Ecto neural progenitor cell (in vitro differentiated cells): ENCODE measurements around the gene FREY1.
A peak's percentile ranks its signal among the peaks of the same experiment; 100 is the strongest.
"Not testable (repeated sequence)": the region's sequence is repeated elsewhere in the genome, so short reads cannot be mapped to it uniquely, and the experiment has no call there.

Experiments used
- DNase-seq: peaks from one replicate; pipeline ENCODE4 v3.0.0-alpha.2; 2018; ENCODE audit warnings: low spot score

The FREY1 gene

GRCh38 chr11:45913942-45914635 is 7.0 kb upstream of the FREY1 start:
- DNase-seq, result no peak

- DNase-seq, result no peak
Observed at GRCh38 chr11:45913514-45913913, 6.4 kb upstream of the FREY1 start.

DNA sequence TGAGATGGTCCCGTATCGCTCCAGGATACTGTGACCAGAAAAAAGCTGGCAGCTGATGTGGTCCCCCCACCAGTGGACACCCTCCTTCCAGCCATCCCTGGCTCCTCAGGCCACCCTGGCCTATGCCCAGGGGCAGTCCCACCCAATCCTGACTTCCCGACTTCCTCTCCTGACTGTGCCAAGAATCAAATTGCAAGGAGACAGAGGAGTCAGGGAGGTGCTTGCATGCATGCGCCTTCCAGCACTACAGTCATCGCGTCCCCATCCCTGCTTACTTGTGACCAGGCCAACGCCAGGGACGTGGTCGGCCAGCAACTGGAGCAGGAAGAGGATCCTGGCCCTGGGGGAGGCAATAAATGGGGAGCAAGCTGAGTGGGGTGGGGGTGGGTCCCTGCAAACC is 3.6 kb upstream of the FREY1 start:
- DNase-seq, result no peak

- DNase-seq, result no peak
Observed at GRCh38 chr11:45909594-45910475, 2.8 kb upstream of the FREY1 start.

GRCh38 chr11:45907911-45908370 is 870 bp upstream of the FREY1 start:
- DNase-seq, result no peak

DNA sequence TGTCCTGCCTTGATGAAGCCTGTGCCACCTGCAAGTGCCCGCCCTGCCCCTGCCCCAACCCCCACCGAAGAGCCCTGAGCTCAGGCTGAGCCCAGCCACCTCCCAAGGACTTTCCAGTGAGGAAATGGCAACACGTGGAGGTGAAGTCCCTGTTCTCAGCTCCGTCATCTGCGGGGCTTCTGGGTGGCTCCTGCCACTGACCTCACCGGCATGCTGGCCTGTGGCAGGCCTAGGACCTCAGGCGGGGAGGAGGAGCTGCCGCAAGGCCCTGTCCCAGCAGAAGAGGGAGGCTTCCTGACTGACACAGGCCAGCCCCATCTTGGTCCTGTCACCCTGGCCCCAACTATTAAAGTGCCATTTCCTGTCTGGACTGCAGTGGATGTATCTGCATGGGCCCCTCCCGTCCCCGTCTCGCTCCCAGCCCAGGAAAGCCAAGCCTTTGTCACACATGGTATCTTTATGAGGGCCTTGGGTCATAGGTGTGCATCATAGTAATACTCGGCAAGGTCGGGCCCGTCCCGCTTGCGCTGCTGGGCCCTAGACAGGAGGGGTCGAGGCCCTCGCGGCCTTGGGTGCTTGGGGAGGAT is 882 bp downstream of the FREY1 start:
- no peak for DNase-seq

DNA sequence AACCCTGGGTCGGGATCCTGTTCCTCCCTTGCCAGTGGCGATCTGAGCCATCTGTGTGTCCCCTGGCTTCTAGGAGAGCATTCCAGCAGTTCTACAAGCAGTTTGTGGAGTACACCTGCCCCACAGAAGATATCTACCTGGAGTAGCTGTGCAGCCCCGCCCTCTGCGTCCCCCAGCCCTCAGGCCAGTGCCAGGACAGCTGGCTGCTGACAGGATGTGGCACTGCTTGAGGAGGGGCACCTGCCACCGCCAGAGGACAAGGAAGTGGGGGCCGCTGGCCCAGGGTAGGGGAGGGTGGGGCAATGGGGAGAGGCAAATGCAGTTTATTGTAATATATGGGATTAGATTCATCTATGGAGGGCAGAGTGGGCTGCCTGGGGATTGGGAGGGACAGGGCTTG is 1.5 kb downstream of the FREY1 start:
- not testable (repeated sequence) for DNase-seq

GRCh38 chr11:45905095-45905494 is 2.0 kb downstream of the FREY1 start:
- no peak for DNase-seq

DNA sequence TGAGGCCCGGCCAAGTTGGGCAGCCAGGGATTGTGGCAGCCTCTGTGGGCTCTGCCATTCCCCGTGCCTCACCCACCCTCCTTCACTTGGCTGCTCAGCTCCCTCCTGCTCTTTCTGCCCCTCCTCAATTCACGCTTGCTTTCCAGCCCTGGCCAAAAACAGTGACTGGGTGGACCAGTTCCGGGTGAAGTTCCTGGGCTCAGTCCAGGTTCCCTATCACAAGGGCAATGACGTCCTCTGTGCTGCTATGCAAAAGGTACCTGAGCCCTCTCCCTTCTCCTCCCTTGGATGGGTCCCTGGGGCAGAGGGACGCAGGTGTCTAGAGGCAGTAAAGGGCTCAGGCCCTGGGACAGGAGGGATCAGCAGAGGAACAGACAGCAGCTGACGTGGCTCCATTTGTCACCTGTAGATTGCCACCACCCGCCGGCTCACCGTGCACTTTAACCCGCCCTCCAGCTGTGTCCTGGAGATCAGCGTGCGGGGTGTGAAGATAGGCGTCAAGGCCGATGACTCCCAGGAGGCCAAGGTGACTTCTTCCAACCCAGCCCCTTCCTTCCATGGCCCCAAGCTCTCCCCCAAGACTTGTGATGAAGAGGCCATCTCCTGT is 2.7 kb downstream of the FREY1 start:
- no peak for DNase-seq

- no peak for DNase-seq
Observed at GRCh38 chr11:45902452-45903380, 4.4 kb downstream of the FREY1 start.

DNA sequence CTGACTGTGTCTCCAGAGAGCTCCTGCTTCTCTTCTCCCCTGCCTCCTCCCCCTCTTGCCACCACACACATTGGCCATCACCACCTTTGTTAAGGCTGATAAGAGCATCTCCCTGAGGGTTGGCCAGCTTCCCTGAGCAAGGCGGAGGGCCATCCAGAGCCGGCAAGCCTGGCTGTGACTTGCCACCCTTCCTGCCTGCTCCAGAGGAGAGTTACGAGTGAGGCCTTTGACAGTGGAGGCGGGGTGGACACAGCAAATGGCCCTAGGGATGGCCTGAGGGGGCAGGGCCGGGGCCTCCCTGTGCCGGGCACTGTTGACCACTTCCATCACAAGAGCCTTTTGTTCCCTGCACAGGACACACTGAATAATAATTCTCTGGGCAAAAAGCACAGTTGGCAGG is 5.4 kb downstream of the FREY1 start:
- DNase-seq, result no peak

- DNase-seq, result no peak
Observed at GRCh38 chr11:45900916-45901617, 6.0 kb downstream of the FREY1 start.

- peak; percentile 63 for DNase-seq
Observed at GRCh38 chr11:45900175-45900800, 6.8 kb downstream of the FREY1 start.

GRCh38 chr11:45899448-45900174 is 7.5 kb downstream of the FREY1 start:
- DNase-seq, result peak; percentile 96

DNA sequence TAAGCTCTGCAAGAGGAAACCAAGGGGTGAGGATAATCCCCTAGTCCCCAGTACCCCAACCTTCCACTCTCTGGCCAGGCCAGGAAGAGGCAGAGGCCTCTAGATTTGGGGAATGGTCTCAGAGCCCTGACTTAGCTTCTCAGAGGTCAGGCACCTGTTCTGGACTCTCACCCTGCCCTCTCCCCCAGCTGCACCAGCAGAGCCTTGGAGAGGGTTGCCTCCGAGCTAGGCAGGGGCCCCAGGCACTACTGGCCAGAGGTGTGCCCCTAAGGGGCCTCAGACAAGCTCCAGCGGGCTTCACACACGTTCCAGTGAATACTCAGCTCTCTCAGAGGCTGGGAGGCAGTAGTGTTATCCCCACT is 8.0 kb downstream of the FREY1 start:
- no peak for DNase-seq

DNA sequence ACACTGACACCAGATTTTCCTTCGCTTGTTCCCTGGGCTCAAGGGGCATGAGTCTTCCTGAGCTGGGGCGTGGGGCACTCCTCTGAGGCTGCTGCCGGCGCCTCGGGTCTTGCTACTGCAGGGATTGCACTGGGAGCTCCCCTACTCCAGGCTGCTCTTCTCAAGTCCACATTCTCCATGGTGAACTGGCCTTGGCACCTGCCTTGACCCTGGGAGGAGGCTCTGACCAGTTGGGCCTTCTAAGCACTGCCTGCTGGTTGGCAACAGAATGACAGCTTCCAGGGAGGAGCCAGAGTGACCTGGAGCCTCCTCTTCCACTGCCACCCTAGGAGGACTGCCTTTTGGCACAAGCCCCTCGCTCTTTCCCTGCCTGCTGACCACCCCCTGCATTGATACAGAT is 9.5 kb downstream of the FREY1 start:
- DNase-seq, result no peak

- DNase-seq, result peak; percentile 80
Observed at GRCh38 chr11:45896422-45896984, 10.6 kb downstream of the FREY1 start.

DNA sequence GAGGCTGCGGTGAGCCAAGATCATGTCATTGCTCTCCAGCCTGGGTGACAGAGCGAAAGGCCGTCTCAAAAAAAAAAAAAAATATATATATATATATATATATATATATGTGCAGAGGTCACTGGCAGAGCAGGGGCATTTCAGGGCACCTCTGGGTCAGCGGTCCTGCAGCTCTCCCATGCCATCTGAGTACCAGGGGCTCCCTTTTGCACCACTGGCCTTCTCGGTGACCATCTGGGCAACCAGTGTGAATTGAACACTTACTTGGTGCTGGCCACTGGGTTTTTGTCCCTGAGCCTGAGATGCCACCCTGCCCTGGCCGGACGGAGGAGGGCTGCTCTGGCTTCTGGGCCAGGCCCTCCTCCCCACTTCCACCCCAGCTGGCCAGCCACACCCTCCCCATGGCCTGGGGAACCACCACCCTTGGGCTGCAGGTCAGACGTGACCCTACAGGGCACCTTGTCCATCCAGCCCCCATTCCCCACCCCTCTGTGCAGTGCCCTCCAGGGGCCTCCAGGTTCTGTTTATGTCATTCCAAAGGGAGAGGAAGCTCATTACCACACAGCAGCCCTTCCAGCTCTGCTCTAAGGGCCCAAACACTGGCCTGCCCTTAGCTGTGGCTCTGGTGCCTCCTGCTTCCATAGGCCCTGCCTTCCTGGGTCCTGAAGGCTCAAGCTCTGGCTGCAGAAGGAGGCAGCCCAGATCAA is 11.4 kb downstream of the FREY1 start:
- DNase-seq, result no peak
